ENCODE data around the gene COG4. TPM values are rescaled to one million over a fixed set of nuclear protein-coding genes. Genes with fewer than 3 reads are reported as not detected.
"Not testable (repeated sequence)": the region's sequence is repeated elsewhere in the genome, so short reads cannot be mapped to it uniquely, and the experiment has no call there.

COG4 gene
- polyA plus RNA-seq (ENCODE audit: insufficient read length in 4 of 4): 10 to 100 TPM; 59.1 to 75.4 (median 67.5) TPM

DNA sequence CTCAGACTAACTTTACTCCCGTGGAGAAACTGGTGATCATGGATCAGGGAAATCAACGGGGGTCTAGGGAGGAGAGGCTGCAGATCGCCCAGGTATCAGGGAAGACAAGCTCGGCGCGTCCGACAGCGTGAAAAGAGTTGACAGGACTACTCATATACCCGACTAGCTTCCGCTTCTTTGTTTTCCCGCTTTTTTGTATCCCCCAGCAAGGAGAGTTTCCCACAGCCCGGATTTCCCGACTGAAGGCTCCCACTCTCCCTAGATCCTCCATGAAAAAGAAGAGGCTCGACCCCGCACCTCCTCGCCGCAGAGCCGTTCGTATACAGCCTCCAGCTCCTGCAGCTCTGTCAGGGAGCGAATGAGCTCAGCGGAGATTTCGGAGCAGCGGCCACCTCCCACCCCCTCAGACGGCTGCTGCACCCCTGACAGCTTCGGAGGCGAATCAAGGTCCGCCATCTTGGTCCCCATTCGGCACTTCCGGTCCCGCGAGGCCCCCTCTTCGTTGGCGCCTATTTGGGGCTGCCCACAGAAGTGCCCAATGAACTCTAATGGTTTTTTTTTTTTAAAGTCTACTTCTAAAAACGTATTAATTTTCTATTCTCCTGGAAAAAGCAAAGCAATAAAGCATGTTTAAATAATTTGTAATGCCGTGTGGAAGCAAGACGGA lies at the start of gene COG4:
TSS of gene COG4 (minus strand) at position 479 of the 667 bp plus-strand sequence. CDS start at position 468, 11 bp downstream.
- peak; percentile 81 to 88 (median 83) for DNase-seq (ENCODE audit: low read depth in 4 of 4, low spot score in 2 of 4)

DNA sequence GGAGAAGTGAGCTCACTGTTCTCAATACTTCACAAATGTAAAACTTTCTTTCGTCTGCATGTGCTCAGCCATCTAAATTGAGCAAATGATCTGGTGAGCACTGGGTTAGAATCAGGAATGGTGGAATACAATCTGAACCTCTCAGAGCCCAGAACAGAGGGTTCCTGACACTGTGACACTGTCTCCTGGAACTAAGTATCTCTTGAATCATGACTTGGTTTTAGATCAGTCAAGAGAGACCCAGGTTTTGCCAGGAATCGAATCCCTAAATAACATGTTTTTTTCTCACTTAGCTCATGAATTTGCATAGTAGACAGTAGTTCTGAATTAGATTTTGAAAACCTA lies 49.5 kb upstream of the COG4 start:
- DNase-seq (ENCODE audit: low read depth in 4 of 4, low spot score in 2 of 4): no peak

DNA sequence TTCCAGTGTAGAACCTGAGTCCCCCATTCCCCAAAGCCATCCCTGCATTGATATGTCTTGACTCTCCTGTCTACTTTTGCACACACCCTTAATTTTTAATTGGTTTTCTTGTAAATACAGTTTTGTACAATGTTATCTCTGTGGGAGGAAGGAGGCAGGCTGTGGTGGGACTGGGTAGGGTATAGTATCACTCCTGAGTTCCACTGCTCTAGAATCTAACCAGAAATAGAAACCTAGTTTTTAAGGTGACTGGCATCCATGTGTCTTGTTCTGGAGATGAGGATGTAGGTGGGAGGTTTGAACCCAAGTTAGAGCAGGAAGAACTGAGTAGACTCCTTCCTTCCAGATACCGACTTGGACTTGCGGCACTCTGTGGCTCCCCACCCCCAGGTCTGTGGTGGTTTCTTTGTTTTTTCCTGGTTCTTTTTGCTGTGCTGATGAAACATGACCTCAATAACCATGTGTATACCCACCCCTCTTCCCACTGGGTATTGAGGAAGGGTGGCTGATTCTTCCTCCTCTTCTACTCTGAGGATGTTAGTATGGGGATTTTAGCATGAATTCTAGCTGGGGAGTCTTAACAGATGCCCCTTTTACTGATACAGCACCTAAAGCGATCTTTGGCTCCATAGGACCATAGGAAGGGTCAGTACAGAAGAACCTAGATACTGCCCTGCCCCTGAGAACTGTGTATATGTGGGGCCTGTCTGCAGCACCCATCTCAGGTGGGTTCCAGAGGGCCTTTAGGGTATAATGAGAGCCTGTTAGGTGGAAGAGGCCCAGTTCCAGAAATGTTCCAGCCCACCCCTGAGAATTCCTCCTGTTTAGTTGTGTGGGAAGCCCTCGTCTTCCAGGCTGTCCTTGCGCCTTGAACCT lies 48.9 kb upstream of the COG4 start:
- DNase-seq (ENCODE audit: low read depth in 4 of 4, low spot score in 2 of 4): no peak

DNA sequence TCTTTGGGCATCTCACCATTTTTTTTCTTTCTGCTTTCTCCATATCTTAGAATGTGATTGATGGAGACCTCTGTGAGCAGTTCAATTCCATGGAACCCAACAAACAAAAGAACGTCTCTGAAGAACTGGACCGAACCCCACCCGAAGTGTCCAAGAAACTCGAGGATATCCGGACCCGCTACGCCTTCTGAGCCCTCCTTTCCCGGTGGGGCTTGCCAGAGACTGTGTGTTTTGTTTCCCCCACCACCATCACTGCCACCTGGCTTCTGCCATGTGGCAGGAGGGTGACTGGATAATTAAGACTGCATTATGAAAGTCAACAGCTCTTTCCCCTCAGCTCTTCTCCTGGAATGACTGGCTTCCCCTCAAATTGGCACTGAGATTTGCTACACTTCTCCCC lies 48.3 kb upstream of the COG4 start:
- DNase-seq (ENCODE audit: low read depth in 4 of 4, low spot score in 2 of 4): no peak

DNA sequence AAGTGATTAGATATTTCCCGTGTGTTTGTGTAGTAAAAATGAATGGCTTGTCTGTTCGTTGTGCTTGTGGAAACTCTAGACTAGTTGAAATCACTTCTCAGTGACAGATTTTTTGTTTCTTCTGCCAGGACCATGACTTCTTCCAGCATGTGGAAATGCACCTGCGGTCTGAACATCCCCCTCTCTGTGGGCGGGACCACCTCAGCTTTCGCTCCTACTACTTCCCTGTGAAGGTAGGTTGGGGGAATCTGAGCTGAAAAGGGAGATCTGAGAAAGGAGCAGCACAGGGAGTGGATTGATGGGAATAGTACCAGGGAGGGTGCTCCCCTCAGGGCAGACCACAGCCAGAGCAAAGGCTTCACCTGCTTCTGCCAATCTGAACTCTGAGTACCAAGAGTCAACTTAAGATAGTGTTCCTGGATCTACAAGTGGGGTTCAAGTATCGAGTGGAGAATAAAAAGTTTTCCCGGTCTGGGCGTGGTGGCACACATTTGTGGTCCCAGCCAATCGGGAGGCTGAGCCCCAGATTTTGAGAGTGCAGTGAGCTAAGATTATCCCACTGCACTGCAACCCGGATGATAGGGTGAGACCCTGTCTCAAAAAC lies 47.7 kb upstream of the COG4 start:
- no peak for DNase-seq (ENCODE audit: low read depth in 4 of 4, low spot score in 2 of 4)

DNA sequence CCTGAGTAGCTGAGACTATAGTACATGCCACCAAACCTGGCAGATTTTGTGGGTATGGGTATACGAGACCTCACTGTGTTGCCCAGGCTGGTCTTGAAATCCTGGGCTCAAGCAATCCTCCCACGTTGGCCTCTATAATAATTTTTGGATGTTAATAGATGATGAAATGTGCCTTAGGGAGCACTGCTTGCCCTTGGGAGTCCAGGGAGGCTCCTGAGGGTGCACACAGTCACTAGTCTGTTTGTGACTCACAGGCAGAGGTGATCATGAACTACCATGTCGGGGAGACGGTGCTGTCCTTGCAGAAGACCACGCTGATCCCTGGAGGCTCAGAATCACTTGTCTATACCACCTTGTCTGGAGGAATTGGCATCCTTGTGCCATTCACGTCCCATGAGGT lies 46.4 kb upstream of the COG4 start:
- no peak for DNase-seq (ENCODE audit: low read depth in 4 of 4, low spot score in 2 of 4)

DNA sequence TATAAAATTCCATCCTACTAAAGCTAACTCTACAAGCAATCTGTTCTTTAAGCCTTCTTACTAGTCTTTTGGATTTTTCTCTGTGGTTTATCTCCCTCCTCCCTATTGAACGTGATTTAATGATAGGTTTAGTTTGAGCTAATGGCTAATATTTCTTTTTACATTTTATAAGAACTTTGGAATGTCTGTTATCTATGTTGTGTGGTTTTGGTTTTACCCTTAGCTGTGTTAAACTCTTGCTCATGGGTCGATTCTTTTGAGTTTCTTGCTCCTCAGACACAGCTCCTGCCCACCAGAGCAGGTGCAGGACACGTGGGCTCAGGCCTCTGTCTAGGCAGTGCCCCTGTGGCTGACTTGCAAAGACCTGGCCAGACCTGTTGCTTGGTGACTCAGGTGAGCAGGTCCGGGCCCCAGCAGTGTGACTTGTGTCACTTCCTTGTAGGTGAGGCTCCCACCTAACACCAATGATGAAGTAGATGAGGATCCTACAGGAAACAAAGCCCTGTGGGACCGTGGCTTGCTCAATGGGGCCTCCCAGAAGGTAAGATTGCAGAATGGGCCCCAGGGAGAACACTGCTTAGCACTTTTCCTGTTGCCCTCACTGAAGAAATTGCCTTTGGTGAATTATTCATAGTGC lies 45.4 kb upstream of the COG4 start:
- no peak for DNase-seq (ENCODE audit: low read depth in 4 of 4, low spot score in 2 of 4)

DNA sequence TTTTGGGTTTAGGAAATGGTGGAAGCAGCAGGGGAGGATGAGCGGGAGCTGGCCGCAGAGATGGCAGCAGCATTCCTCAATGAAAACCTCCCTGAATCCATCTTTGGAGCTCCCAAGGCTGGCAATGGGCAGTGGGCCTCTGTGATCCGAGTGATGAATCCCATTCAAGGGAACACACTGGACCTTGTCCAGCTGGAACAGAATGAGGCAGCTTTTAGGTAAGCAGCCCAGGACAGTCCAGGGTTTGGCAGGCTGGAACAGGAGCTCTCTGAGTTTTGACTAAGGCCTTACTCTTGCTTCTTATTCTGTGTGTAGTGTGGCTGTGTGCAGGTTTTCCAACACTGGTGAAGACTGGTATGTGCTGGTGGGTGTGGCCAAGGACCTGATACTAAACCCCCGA lies 41.7 kb upstream of the COG4 start:
- DNase-seq (ENCODE audit: low read depth in 4 of 4, low spot score in 2 of 4): no peak

DNA sequence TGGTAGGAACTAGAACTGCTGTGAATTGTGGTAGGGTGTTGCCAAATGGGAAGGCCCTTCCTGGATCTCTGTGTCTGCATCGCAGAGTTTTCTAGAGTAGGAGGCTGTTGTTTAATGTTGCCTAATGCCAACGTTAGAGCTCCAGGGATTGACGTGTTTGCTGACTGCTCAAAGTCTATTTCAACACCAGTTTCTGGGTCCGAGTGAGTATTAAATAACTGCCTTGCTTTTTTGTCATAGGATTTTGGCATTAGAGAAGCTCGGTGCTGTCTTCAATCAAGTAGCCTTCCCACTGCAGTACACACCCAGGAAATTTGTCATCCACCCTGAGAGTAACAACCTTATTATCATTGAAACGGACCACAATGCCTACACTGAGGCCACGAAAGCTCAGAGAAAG lies 40.3 kb upstream of the COG4 start:
- DNase-seq (ENCODE audit: low read depth in 4 of 4, low spot score in 2 of 4): no peak

DNA sequence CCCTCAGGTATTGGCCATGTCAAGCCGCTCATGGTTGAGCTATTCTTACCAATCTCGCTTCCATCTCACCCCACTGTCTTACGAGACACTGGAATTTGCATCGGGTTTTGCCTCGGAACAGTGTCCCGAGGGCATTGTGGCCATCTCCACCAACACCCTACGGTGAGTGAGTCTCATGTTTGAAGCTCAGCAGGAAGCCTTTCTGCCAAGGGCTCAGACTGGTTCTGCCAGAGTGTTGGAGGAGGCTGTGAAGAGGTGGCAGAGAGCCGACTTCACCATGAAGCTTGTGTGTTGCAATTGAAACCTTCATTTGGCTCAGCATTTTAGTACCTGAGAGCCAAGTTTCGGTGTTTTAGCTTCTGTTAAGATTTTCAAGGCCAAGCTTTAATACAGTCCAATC lies 38.3 kb upstream of the COG4 start:
- no peak for DNase-seq (ENCODE audit: low read depth in 4 of 4, low spot score in 2 of 4)

DNA sequence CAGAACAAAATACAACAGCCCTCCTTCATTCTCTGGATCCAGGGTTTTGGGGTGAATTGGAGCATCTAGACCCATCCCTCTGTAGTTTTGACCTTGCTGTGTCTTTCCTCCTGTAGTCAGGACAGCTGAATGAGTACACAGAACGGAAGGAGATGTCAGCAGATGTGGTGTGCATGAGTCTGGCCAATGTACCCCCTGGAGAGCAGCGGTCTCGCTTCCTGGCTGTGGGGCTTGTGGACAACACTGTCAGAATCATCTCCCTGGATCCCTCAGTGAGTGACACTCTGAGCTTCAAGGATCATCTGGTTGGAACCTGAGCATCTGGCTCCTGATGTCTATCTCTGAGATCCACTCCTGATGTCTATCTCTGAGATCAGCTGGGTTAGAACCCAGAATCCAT lies 32.7 kb upstream of the COG4 start:
- DNase-seq (ENCODE audit: low read depth in 4 of 4, low spot score in 2 of 4): no peak

DNA sequence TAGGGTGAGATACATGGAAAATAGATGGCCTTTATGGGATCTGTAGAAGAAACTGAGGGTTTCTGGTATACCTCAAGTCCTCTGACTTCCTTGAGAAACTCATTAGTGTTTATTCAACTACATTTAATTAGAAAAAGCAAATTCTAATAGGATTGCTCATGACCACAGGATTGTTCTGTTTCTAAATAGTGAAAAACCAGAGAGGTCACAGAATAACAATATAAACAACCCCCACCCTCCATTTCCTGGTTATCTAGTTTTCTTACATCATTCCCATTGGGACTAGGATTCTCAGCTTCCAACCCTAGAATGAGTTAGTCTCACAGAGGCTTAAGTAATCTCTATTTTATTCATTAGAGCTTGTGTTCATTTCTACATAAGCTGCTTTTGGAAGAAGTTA lies 30.3 kb upstream of the COG4 start:
- no peak for DNase-seq (ENCODE audit: low read depth in 4 of 4, low spot score in 2 of 4)

DNA sequence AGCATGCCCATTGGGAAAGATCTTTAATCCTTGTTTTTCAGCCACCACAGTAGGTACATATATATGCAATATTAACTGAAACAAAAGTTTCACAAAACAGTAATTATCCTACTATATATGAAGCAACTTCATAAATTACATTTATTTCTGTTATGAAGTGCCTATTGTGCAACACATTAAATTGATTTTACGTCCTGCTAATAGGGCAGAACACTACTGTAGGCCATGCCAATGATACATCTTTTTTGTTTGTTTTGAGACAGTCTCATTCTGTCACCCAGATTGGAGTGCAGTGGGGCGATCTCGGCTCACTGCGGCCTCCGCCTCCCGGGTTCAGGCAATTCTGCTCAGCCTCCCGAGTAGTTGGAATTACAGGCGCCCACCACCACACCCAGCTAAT lies 29.3 kb upstream of the COG4 start:
- DNase-seq (ENCODE audit: low read depth in 4 of 4, low spot score in 2 of 4): no peak

DNA sequence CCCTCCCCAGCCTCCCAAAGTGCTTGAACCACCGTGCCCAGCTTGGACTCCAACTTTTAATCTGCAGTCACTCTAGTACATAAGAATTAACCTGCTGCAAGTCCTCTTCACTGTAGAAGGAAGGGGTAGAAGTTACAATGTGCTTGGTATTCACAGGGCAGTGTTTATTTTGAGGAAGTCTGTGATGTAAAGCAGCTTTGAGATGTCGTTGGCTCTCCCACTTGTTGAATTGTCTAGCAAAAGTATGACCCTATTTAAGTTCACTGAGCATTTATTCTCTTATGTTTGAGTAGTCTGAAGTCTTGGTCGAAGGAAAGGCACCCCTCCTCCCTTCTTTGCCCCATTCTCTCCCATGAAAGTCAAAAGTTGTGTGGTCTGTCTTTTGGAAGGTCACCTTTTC lies 28.4 kb upstream of the COG4 start:
- DNase-seq (ENCODE audit: low read depth in 4 of 4, low spot score in 2 of 4): no peak

DNA sequence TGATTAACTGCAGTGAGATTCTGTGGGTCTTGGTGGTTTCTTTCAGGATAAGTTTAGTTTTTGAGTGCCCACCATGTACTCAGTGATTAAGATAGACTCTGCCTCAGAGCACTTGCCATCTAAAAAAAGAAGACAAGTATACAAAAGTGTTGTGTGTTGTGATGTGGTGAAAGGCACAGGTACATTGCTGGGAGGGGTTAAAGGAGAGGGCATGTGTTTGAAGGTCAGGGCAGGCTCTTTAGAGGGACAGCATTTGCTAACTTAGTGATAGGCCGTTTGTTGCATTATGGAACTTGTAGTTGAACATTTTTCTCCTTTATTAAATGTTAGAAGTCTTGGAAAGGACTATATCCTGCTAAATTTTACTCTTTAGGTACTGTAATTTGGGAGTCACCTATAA lies 26.7 kb upstream of the COG4 start:
- no peak for DNase-seq (ENCODE audit: low read depth in 4 of 4, low spot score in 2 of 4)

DNA sequence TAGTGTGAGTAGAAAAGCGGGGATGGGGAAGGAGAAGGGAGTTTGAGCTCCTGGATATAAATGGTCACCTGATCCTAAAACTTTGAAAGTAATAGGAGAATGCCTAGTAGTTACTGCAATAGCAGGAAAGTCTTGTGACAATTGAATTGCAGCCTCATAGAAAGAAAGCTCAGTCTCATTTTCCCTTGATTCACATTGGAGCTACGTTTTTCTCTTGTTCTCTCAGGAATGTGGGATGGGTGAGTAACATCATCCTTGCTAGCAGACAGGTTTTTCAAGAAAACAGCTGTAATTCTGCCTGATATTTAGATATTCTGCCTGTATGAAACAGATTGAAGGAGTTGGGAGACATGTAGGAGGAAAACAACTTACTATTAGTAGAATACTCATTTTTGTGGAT lies 25.6 kb upstream of the COG4 start:
- no peak for DNase-seq (ENCODE audit: low read depth in 4 of 4, low spot score in 2 of 4)

DNA sequence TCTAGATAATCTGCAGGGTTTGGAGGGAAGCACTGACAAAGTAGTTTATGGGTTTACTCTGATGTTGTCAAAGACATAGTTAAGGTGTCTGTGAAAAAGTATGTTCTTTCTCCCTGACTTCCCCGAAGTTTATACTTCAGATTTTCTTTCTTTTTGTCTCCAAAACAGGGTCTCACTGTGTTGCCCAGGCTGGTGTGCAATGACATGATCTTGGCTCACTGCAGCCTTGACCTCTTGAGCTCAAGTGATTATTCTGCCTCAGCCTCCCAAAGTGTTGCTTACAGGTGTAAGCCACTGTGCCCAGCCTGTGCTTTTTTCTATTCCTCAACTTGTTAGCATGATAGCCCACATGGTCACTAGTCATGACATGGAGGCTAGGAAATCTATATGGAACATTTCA lies 21.2 kb upstream of the COG4 start:
- no peak for DNase-seq (ENCODE audit: low read depth in 4 of 4, low spot score in 2 of 4)

DNA sequence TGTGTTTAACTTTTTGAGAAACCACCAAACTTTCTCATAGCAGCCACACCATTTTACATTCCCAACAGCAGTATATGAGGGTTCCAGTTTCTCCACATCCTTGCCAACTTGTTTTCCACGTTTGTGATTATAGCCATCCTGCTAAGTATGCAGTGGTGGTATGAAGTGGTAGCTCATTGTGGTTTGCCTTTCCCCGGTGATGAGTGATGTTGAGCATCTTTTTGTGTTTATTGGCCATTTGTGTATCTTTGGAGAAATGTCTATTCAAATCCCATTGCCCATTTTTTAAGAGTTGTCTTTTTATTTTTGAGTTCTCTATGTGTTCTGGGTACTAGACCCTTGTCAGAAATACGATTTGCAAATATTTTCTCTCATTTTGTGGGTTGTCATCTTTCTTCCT lies 17.6 kb upstream of the COG4 start:
- DNase-seq (ENCODE audit: low read depth in 4 of 4, low spot score in 2 of 4): no peak

DNA sequence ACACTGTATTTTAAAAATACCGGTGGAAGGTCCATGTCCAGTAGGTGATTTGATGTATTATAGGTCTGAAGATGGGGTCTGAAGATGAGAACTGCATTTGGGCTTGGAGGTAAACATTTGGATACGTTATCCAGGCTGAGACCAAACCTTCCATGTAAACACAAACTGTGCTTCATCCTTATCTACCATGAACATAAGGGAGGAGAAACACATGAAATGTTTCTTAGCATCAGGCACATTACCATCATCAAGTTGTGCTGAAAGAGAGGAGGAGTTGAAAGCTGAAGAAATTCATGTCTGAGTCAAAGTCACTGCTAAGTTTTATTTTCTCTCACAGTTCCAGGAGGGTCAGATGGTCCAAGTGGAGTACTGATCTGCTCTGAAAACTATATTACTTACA lies 11.6 kb upstream of the COG4 start:
- DNase-seq (ENCODE audit: low read depth in 4 of 4, low spot score in 2 of 4): no peak

DNA sequence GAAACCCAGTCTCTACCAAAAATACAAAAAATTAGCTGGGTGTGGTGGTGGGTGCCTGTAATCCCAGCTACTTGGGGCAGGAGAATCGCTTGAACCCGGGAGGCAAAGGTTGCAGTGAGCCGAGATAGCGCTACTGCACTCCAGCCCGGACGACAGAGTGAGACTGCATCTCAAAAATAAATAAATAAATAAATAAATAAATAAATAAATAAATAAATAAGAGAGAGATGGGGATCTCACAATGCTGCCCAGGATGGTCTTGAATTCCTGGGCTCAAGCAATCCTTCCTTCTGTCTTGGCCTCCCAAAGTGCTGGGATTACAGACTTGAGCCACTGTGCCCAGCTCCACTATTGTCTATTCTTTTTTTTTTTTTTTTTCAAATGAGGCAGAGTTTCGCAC lies 6.6 kb upstream of the COG4 start:
- not testable (repeated sequence) for DNase-seq (ENCODE audit: low read depth in 4 of 4, low spot score in 2 of 4)

DNA sequence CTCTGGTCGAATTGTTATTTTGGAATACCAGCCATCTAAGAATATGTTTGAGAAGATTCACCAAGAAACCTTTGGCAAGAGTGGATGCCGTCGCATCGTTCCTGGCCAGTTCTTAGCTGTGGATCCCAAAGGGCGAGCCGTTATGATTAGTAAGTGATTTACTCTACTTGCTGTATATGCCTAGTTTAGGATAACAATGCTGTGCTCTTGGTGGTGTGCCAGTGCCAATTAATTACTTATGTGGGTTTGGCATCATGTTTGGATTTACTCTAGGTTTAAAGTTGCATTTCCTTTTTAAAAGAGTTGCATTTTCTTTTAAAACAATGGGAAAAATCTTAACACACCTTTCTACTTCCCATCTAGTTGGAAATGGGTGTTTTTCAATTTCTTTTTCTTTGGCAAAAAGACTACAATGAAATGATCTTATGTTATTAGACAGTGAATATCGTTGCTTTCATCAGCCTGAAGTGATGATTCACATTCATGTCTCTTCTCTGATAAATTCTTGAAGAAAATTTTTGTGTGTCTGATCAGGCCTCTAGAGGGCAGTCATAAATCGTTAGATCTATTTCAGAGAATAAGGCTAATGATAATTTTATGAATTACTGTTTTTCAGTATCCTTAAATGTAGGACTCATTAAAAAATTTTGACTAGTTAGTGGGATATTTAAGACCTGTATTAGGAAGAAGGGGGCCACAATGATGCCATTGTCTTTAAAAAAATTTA lies 5.9 kb upstream of the COG4 start:
- DNase-seq (ENCODE audit: low read depth in 4 of 4, low spot score in 2 of 4): no peak
